SW480 (cell line): ENCODE measurements around the gene VAC14.

Source experiments
- DNase-seq: peaks from one replicate; pipeline ENCODE4 v3.0.0-alpha.2; 2016; ENCODE audit warnings: low spot score

Gene VAC14

DNA sequence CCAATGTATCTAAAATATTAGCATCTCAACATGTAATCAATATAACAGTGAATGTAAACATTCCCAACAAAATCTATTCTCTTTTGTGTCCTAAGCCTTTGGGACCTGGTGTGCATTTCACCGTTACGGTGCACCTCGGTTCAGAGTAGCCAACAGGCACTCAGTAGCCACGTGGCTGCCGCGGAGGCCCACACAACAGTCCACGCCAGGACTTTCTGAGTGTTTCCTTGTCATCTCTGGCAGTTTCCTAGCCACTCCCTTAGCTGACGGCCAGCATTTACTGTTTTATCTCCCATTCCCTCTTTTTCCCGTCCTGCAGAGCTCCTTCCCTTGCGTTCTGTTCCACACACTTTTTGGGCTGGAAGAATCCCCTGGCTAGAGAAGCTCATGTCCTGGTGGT is 36.3 kb downstream of the VAC14 start:
- DNase-seq, result no peak

DNA sequence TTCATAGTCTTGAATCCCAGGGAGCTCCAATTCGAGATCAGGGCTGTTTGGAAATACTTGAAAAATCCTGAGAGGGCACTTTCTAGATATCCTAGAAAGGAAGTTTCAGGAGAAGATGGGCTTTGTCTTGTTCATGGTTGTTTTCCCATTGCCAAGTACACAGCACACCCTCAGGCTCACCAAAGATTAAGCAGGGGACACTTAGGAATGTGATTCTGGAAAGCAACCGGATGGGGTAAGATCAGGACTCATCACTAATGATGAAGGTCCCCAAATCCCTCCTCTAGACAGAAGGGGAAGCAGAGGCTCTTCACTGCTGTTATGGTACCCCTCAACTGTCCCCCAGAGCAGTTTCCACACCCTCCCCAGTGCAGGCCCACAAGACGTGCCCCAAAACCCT is 40.7 kb downstream of the VAC14 start:
- no peak for DNase-seq

DNA sequence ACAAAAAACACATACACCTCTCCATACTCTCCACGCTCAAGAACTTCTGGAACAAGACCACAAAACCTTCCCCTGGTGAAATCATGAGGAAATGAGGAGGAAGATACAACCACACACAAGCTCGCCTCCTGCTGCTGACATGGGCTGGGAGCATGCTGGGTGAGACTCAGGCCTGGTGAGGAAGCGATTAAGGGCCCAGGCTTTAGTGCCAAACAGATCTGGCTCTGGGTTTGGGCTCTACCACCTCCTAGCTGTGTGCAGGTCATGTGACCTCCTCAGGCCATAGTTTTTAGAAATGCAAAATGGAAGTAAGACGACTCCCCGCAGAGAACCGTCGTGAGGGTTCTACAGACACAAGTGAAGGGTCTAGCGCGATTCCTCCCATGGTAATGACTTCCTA is 41.3 kb downstream of the VAC14 start:
- no peak for DNase-seq

DNA sequence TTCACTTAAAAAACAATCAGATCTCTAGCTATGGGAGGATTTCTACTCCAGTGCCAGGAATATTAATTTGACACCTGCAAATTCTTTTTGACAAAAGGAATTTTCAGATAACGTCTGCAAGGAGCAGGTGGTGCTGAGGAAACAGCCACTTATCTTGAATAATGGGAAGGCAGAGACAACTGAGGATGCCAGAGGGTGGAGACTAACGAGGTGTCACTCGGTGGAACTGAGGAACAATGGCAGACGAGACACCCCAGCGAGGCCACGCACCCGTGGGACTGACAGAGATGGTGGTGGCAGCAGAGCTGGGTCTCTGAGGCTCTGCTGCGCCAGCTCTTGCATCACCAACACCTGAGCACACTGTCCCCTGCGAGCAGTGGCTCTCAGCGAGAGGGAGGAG is 42.2 kb downstream of the VAC14 start:
- DNase-seq, result no peak

DNA sequence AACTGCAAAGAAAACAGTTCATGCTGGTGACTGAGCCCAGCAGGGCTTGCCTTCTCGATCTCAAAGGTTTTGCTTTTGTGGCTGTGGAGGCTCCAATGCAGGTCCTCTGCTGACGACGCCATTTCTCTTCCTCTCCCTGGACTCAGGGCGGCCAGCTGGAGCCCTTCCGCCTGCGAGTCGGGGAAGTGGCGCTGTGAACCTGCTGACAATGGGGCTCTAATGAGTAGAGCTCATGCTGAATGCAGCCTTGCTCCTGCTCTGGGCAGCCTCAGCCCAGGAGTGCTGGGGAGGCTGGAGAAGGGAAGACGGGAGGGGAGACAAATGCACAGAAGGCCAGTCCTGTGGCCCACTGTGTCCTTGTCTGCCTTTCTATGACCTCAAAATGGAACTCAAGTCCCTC is 43.8 kb downstream of the VAC14 start:
- DNase-seq, result no peak

DNA sequence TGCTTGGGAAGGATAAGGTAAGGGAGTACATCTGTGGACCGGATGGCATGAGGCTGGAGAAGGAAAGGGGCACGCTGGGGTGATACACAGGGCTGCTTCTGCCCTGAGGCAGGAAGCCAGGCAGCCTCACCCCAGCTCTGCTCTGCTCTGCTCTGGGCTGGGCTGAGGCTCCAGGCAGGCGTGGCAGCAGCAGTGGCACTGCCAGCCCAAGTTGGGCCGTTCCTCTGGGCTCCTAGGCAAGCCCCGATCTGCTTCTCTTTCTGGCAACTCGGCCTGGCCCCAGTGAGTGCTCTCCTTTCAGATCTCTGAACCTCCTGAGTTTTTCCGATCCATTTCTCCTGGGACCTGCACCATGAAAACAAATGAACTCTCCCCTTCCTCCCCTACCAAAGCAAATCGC is 44.9 kb downstream of the VAC14 start:
- DNase-seq, result no peak

DNA sequence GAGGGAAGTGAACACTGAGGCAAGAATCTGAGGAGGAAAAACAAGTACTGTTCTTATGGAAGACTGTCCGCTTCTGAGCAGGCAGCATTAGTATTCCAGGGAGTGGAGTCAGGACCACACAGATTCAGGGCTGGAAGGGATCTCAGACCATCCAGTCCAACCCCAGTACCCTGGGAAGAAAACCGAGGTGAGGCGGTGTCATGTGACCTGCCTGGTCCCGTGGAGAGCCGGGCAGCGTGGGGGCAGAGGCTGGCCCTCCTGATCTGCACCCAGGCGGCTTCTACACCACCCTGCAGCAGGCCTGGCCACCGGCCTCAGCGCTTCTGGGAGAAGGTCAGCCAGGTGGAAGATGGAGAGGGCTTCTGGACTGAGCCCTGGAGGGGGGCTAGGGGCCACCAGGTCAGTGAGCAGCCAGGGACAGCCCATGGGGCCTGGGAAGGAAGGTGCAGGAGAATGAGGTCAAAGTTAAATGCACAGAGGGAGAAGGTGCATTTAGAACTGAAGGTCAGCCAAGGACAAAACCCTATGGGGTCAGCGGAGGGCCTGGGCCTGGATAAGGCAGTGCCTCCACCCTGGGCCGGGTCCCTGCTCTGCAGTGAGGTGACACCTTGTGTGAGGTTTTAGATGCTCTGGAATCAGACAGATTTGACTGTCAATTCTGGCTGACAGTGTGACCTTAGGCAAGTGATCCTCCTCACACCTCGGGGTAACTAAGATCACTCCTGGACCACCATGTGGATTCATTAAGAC is 45.9 kb downstream of the VAC14 start:
- no peak for DNase-seq

DNA sequence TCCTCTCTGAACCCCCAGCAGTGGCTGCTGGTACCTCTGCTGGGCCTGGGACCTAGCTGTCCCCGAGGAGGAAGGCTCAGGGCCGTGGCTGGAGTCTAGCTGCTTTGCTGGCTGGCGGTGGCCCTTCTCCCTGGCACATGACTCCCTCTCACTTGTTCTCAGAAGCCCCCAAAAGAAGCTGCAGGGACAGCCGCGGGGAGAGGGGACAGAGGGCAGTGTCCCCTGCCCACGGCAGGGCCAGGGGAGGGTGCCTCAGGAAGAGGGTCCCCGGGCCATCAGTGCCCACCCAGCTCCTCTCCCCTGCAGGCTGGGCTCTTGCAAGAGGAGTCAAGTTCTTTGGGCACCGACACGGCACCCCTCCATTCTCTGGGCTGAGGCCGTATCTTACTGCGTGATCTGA is 46.6 kb downstream of the VAC14 start:
- no peak for DNase-seq

DNA sequence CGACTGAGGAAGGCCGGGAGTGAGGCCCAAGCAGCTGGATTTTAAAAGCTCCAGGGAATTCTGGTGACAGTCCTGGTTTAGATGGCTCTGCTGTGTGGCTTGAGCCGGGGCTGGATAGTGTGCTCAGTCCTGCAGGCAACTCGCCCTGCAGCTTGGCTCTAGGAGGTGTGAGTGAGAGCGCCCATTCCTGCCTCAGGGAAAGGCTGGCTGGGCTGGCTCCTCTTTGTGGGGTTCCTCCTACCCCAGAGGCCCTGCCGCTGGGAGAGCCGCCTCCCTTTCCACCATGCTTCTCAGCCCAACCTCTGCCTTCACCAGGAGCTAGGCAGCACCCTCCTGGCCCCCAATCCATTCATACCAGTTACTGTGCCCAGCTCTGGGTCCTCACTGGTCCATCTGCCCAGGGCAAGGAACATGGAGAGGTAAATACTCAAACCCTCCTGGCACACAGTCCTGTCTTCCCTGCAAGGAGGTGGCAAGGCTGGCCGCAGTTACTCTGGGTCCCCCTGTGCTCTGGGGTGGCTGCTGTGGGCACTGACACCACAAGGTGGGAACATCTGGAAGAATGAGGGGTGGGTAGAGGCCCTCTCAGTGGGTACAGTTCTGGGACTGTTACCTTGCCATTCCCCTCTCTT is 47.1 kb downstream of the VAC14 start:
- no peak for DNase-seq

DNA sequence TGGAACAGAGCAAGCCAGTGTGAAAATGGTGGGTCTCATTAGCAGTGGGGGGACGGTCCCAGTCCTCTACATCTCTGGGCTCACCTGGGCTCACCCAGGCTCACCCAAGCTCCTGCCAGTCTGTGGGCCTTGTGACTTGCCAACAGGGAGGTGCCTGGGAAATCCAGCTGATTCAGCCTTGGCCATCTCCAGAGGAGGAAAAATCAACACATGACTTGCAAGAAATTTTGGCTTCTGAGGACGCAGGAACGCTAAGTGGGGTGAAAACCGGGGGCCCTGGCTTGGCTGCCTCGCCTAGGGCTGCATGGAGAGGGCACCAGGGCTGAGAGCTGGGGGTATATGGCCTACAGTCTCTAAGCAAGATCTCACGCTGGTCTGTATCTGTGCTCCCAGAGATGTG is 47.7 kb downstream of the VAC14 start:
- no peak for DNase-seq

DNA sequence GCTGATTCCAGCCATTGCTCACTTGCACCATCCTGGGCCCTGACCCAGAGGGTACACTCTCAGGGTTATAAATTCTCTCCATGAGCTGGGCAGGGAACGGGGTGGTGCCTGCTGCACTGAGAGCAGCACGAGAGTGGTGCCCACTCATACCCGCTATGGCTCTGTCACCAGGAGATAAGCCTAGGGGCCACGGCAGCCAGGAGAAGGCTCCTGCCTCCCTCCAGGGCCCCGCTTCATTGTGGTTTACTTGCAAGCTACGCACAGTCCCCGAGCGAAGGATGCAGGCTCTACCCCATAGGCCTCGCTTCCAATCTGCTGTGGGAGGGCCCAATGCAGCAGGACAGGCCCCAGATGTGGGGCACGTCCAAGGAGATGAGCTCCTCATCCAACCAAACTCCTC is 48.5 kb downstream of the VAC14 start:
- no peak for DNase-seq

DNA sequence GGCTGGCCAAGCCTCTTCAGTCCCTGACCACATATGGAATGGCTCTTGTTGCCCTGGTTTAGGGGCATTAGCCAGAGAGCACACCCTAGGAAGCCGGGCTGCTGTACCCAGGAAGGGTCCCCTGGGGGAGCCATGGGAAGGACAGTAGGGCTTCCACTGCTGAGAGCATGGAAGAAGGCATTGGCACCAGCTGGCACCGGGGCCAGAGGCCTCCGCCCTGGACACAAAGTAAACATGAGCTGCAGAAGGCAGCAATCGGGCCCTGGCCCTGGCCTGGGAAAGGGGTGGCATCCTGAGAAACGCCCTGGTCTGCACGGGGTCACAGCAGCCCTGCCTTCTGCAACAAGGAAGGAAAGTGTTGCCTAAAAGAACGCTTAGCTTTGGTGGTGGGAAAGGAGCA is 49.4 kb downstream of the VAC14 start:
- DNase-seq, result no peak

DNA sequence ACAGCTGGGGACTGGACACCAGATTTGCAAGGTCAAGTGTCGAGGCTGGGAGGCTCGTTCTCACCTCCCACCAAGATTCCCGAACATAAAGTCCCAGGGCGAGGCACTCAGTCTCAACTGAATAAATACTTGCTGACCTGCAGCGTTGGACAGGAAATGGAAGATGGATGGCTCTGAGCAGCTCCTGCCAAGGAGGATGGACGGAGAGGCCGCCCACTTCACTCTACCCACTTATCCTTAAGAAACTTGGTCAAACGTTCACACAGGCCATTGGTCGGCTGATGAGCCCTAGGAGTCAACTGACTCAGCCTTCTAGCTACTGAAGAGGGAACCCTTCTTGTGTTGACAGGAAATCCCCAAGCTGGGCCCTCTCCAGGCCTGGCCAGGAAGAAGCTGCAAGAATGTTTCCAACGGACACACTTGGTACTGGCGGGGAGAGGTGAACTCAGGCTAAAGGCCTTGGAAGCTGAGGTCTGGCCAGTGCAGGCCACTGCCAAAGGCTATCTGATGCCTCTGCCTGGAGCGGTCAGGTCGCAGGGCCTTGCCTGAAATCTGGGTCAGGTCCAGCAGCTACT is 50.0 kb downstream of the VAC14 start:
- DNase-seq, result no peak

DNA sequence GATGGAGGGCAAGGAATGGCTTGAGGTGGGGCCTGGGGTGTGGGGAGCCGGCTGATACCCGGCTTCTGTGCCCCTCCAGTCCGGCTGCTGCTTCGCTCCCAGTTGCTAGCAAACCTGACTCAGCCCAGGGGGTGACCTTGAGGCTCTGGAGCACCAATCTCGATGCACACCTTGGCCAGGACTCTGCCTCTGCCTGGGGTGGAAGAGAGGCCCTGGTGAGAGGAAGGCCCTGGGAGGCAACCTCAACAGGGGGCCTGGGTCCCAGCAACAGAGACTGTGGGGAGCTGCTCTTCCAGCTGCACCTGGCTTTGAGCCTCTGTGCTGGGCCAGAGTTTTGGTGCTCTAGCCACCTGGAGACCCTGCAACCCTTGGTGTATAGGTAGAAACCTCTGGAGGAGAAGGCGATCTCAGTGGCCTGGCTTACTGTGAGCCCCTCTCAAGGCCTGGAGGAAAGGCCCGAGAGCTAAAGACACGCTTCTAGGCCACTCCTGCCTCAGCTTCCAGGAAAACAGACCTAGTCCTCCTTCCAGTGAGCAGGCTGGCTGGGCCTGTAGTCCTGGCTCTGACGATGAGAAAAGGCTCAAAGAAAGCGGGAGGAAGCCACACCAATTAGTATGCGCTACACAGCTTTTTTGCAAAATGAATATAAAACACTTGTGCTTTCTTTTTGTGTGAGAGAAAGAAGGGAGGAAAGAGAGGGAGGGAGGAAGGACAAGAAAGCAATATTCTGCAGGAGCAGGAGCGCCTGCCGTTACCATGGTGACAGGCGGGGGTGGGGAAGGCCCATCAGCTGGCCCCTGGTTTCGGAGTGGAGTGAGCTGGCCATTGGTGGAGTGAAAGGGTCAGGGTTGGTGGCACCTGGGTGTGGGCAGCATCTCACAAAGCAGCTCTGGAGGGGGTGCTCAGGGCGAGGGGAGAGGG is 51.0 kb downstream of the VAC14 start:
- no peak for DNase-seq

DNA sequence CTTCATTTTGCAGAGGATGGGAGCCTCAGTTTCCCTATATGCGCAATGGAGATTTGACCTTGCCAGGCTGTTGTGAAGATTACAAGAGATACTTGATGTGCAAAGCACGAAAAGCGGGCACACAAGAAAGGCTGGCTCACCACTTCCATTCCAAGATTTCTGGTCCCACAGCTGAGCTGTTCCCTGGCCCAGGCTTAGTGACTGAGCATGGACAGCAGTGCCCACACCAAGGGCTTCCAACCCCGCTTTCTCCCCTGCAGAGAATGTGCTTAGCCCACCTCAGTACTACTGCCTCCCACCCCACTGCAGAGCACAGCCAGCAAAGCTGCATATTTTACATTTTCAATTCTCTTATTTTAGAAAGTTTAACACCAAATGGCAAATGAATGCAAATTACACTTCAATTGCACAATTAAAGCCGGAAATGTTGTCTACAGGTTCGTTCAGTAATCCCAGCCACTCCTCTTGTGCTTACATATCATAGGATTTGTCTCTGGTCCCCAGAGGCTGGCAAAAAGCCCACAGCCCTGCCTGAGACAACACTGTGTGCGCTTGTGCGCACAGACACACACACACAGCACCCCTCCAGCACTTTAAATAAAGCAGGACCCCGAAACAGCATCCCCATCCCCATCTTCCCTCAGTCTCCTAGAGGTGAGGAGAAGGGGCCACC is 51.8 kb downstream of the VAC14 start:
- no peak for DNase-seq

DNA sequence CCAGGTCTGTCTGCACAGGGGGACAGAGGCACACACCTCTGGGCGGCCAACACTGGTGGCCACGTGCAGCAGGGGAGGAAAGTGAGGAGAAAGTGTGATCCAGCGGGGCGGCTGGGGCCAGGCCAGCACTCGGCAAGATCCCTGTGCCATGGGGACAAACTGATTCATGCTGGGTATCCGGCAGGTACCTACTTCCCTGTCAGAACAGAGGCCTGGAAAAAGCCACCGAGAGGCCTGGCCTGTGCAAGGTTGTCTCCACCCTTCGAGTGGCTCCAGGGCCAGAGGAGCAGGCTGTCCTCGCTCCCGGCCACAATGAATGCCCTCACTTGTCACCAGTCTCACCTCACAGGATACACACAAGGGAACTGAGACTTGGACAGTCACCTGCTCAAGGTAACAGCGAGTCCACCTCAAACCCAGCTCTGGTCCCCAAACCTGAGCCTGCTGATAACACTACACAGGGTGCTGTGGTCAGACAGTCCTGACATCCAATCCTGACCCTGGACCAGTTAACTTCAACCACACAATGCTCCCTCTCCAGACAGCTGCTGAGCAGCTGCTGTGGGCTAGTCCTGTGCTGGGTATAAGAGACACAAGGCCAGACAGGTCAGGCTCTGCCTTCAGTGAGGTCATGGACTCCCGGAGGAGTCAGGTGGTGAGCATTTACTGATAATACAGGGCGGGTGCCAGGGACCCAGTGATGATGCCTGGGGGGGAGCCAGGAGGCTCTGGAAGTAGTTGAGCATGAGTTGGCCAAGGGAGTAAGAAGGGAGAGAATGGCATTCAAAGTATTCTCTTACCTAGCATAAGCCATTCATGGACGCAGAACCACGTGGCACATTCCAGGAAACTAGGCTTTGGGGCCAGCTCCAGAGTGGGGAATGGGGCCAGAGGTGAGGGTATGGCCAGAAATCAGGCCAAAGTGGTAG is 53.0 kb downstream of the VAC14 start:
- DNase-seq, result peak; percentile 17

DNA sequence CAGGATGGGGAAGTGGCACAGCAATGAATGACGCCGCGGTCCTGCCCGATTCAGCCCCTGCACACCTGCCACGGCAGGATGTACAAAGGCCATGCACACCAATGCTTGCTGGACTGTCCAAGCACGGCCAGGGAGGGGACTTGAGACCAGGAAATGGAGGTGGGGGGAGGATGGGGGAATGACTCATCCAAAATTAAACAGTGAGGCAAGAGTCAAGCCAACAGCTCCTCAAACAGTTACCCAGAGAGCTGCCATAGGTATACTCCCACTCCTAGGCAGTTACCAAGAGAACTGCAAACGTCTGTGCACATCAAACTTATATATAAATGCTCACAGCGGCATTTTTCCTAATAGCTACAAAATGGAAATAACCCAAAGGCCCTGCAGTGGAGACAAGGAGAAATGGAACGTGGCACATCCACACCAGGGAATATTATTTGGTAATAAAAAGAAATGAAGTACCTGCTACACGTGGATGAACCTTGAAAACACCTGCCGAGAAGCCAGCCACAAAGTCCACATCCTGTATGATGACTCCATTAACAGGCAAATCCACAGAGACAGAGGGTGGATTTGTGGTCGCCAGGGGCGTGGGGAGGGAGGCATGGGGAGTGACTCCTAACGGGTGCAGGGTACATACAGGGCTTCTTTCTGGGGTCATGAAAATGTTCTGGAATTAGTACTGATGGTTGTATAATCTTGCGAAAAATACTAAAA is 54.1 kb downstream of the VAC14 start:
- DNase-seq, result peak; percentile 96

DNA sequence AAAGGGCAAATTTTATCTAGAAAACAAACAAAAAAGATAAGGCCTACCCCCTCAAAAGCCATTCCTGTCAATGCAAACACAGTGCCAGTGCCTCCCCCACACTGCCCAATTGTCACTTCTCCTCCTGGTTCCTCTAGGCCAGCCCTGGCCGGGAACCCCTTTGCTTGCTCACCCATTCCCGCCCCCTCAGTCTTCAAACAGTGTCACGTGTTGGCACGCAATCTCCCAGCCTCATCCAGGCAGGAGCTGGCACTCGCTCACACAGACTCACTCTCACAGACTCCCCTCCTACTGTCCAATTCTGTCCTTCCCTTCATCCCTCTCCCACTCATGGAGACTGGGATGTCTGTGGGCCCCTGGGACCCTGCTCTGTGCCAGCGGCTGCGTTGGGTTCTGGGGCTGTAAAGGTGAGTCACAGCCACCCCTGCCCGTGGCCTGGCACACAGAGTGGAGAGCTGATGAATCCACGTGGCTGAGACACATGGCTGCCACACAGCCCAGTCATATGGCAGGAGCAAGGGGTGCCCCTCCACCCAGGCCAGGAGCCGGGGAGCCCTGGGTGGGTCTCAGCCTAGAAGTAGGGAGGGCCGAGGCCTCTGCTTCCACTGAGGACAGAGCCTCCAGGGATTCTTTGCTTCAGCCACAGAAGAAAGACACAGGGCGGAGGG is 54.8 kb downstream of the VAC14 start:
- peak; percentile 86 for DNase-seq

DNA sequence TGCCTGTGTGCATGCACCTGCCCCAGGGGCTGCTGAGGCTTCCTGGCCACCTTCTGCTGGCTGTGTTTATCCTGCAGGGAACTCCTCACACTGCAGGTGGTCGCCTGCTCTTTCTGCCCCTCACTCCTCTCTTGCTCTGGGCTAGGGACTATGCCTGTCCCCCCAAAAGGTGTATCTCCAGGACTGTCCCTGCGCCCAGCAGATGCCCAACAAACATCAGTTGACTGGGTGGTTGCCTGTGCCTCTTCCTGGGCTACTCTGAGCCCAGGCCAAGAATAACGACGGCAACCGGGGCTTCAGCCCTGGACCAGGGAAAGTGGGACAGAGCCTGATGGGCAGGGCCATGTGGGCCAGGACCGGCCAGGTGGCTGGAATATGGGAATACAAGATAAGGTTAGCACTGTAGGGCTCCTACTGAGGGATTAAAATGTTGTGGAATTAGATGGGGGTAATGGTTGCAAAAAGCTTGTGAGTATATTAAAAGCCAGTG is 55.4 kb downstream of the VAC14 start:
- DNase-seq, result no peak

DNA sequence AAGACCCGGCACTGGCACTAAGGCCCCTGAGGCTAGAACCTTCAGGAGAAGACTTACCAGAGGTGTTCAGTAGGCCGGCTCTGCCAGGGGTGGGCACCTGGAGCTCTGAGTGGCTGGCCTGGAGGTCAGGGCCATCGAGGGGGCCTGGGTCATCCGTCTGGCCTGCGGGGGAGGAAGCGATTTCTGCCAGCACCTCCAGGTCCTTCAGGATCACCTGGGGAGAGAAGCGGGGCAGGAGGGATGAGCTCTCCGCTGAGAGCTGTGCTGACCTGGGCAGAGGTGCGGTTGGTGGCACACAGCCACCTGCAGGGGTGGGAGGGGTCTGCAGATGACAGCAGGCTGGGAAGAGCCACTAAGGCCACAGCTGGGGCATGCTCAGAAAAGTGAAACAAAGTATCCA is 56.6 kb downstream of the VAC14 start:
- DNase-seq, result no peak
